ENCODE data around the gene CCDC192.

The CCDC192 gene

GRCh38 chr5:127951791-127952190 lies 248.6 kb downstream of the CCDC192 start:
- no peak overlapping the region for H3K4me3 ChIP-seq (replicated peaks; ENCODE audit: low read depth, low read length)
- no peak for TF ChIP-seq CTCF (IDR thresholded peaks at IDR 0.05; ENCODE audit: insufficient read depth, low read length, poor library complexity, severe bottlenecking)
- DNase-seq (ENCODE audit: extremely low read depth, insufficient read length), result no peak
- H3K27me3 ChIP-seq (replicated peaks; ENCODE audit: control insufficient read depth, insufficient read depth, low read length), result no peaks in the 10 kb centered on the region
- no peaks in the 10 kb centered on the region for H3K36me3 ChIP-seq (ENCODE audit: control insufficient read depth, insufficient read depth, low read length)

GRCh38 chr5:127957183-127957582 lies 254.0 kb downstream of the CCDC192 start:
- H3K36me3 ChIP-seq (ENCODE audit: control insufficient read depth, insufficient read depth, low read length), result no peaks in the 10 kb centered on the region
- DNase-seq (ENCODE audit: extremely low read depth, insufficient read length), result no peak
- TF ChIP-seq CTCF (IDR thresholded peaks at IDR 0.05; ENCODE audit: insufficient read depth, low read length, poor library complexity, severe bottlenecking), result no peak
- H3K27me3 ChIP-seq (replicated peaks; ENCODE audit: control insufficient read depth, insufficient read depth, low read length), result no peaks in the 10 kb centered on the region
- H3K4me3 ChIP-seq (replicated peaks; ENCODE audit: low read depth, low read length), result no peak overlapping the region

GRCh38 chr5:127957701-127958239 lies 254.6 kb downstream of the CCDC192 start:
- no peak for TF ChIP-seq CTCF (IDR thresholded peaks at IDR 0.05; ENCODE audit: insufficient read depth, low read length, poor library complexity, severe bottlenecking)
- no peak for DNase-seq (ENCODE audit: extremely low read depth, insufficient read length)
- H3K36me3 ChIP-seq (ENCODE audit: control insufficient read depth, insufficient read depth, low read length), result no peaks in the 10 kb centered on the region
- no peak overlapping the region for H3K4me3 ChIP-seq (replicated peaks; ENCODE audit: low read depth, low read length)
- H3K27me3 ChIP-seq (replicated peaks; ENCODE audit: control insufficient read depth, insufficient read depth, low read length), result no peaks in the 10 kb centered on the region

DNA sequence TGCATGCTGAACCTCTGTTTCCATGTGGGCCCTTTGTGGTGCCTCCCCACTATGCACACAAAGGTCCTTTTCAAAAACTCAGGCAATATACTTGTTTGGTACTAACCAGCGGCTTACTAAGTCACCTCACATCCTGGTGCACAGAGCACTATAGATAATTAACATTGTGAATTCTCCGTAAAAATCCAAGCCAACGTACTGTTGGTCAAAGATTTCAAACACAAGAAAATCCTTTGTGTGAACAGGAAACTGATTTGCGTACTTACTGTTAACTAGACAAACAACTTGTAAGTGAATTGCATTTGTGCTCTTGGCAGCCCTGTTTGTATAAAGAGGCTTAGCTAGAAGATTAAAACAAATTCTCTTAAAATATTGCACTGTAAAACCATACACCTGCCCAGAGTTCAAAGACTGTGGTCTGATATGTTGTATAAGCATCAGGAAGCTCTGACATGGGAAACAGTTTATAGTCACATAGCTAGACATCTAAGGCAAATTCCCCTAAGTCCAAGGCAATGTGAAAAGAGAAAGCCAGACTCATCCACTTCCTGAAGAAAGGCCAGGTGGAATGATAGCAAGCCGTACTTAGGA lies 255.3 kb downstream of the CCDC192 start:
- DNase-seq (ENCODE audit: extremely low read depth, insufficient read length), result no peak
- Histone ChIP-seq H3K36me3 (ENCODE audit: control insufficient read depth, insufficient read depth, low read length) (no peaks in the 10 kb centered on the region), H3K27me3 (replicated peaks; ENCODE audit: control insufficient read depth, insufficient read depth, low read length) (no peaks in the 10 kb centered on the region), H3K4me3 (replicated peaks; ENCODE audit: low read depth, low read length) (no peak overlapping the region)
- no peak for TF ChIP-seq CTCF (IDR thresholded peaks at IDR 0.05; ENCODE audit: insufficient read depth, low read length, poor library complexity, severe bottlenecking)

DNA sequence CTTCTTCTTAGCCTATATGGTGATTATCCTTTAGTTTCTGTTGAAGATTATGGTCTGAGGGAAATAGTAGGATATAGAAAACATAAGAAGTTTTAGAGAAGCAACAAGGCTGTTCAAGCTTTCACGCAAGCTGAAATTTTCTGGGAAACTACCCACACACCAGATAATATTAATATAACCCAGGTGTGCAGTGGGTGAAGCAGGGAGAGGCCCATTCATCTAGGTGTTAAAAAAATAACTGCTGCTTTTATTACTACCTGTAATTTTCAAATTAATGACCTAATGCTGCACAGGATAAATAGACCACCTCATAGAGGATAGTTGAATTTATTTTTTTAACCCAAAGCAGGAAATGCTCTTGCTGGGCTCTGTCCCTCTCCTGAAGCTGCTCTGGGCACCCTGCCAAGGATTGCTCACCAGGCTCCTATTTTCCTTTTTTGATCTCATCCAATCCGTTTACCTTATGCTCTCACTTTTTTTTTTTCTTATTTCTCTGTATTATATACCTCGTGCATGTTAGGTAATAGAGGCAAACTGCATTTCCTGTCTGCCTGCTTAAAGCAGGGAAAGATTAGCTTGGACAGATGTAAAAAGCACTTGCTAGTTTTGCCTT lies 256.1 kb downstream of the CCDC192 start:
- Histone ChIP-seq H3K27me3 (replicated peaks; ENCODE audit: control insufficient read depth, insufficient read depth, low read length) (no peaks in the 10 kb centered on the region), H3K36me3 (ENCODE audit: control insufficient read depth, insufficient read depth, low read length) (no peaks in the 10 kb centered on the region), H3K4me3 (replicated peaks; ENCODE audit: low read depth, low read length) (no peak overlapping the region)
- DNase-seq (ENCODE audit: extremely low read depth, insufficient read length), result no peak
- no peak for TF ChIP-seq CTCF (IDR thresholded peaks at IDR 0.05; ENCODE audit: insufficient read depth, low read length, poor library complexity, severe bottlenecking)

Data from GM06990 (cell line).